ENCODE results near the gene PYY.

The PYY gene

GRCh38 chr17:43946781-43947180 lies 7.0 kb downstream of the PYY start:
- no peak overlapping the region for H3K4me3 ChIP-seq (replicated peaks; ENCODE audit: insufficient read depth, low read length)
- DNase-seq (ENCODE audit: low read depth in 1 of 2, low spot score in 1 of 2) = no peak
- H3K27me3 ChIP-seq (ENCODE audit: insufficient read depth, poor library complexity, severe bottlenecking) = peaks cover 5% of the 10 kb centered on the region
- no peak overlapping the region for H3K27ac ChIP-seq (replicated peaks)
- TF ChIP-seq CTCF (IDR thresholded peaks at IDR 0.05; ENCODE audit: insufficient read depth, low read length) = no peak
- TF ChIP-seq POLR2AphosphoS5 (IDR thresholded peaks at IDR 0.05; ENCODE audit: low read depth) = no peak
- no peak for TF ChIP-seq GABPA (IDR thresholded peaks at IDR 0.05; ENCODE audit: low read depth)
- TF ChIP-seq REST (IDR thresholded peaks at IDR 0.05; ENCODE audit: insufficient replicate concordance, low read depth) = no peak
- TF ChIP-seq SPI1 (IDR thresholded peaks at IDR 0.05; ENCODE audit: borderline replicate concordance, low read depth) = no peak

- DNase-seq (ENCODE audit: low read depth in 1 of 2, low spot score in 1 of 2) = no peak
- no peak overlapping the region for H3K4me3 ChIP-seq (replicated peaks; ENCODE audit: insufficient read depth, low read length)
- no peak overlapping the region for H3K27ac ChIP-seq (replicated peaks)
- TF ChIP-seq CTCF (IDR thresholded peaks at IDR 0.05; ENCODE audit: insufficient read depth, low read length) (no peak), POLR2AphosphoS5 (IDR thresholded peaks at IDR 0.05; ENCODE audit: low read depth) (no peak), REST (IDR thresholded peaks at IDR 0.05; ENCODE audit: insufficient replicate concordance, low read depth) (no peak), SPI1 (IDR thresholded peaks at IDR 0.05; ENCODE audit: borderline replicate concordance, low read depth) (no peak), GABPA (IDR thresholded peaks at IDR 0.05; ENCODE audit: low read depth) (no peak)
- peaks cover 4% of the 10 kb centered on the region for H3K27me3 ChIP-seq (ENCODE audit: insufficient read depth, poor library complexity, severe bottlenecking)
These were observed 8.5 kb downstream of the PYY start for GRCh38 chr17:43945074-43945829.

- Histone ChIP-seq H3K27me3 (ENCODE audit: insufficient read depth, poor library complexity, severe bottlenecking) (peaks cover 8% of the 10 kb centered on the region), H3K4me3 (replicated peaks; ENCODE audit: insufficient read depth, low read length) (no peak within 1 kb of the TSS), H3K27ac (replicated peaks) (no peak within 1 kb of the TSS)
- TF ChIP-seq POLR2AphosphoS5 (IDR thresholded peaks at IDR 0.05; ENCODE audit: low read depth) (no peak), GABPA (IDR thresholded peaks at IDR 0.05; ENCODE audit: low read depth) (no peak), REST (IDR thresholded peaks at IDR 0.05; ENCODE audit: insufficient replicate concordance, low read depth) (no peak)
- no peak for DNase-seq (ENCODE audit: low read depth in 1 of 2, low spot score in 1 of 2)
These were observed 11.6 kb downstream of the PYY start, which contains the start of gene PPY for GRCh38 chr17:43942051-43942685. Gene PPY (minus strand): TSS chr17:43942476. CDS start chr17:43941654, 822 bp downstream.

Data from HL-60 (cell line).